Psoas muscle (tissue), 8 donors: ENCODE data around the gene KCTD2. TPM values are rescaled to one million over a fixed set of nuclear protein-coding genes. Genes with fewer than 3 reads are reported as not detected.
A peak's percentile ranks its signal among the peaks of the same experiment; 100 is the strongest.

Experiments used
- ATAC-seq, 4 donors: fragments of 200-7000 bp; cut with Tn5 transposase; one replicate each; pipeline ENCODE4 v1.9.1; 2020; ENCODE audit warnings: moderate library complexity in 3 of 4, mild to moderate bottlenecking in 2 of 4
- DNase-seq, 2 donors: peaks; one replicate each; pipeline ENCODE4 v3.0.0-alpha.2; 2020
- H3K27ac ChIP-seq: fragments of 200-600 bp; one replicate; pipeline ENCODE4 v1.8.0; 2022
- H3K27me3 ChIP-seq, 3 donors: fragments of 200-600 bp in 1 of 3; one replicate each; pipeline versions ENCODE4 v1.6.1 to v1.8.0; 2013 to 2022; ENCODE audit warnings: low read length in 2 of 3, mild to moderate bottlenecking in 2 of 3, moderate library complexity in 1 of 3; ENCODE audit not compliant: insufficient read depth in 3 of 3
- H3K36me3 ChIP-seq, 2 donors: fragments of 200-600 bp in 1 of 2; one replicate each; pipeline versions ENCODE4 v1.6.1 to v1.8.0; 2013 to 2022; ENCODE audit warnings: low read depth in 1 of 2, mild to moderate bottlenecking in 1 of 2, moderate library complexity in 1 of 2; ENCODE audit not compliant: insufficient read depth in 1 of 2
- H3K4me1 ChIP-seq: fragments of 200-600 bp; one replicate; pipeline ENCODE4 v1.8.0; 2022
- H3K4me3 ChIP-seq: fragments of 200-600 bp; one replicate; pipeline ENCODE4 v1.8.0; 2022; ENCODE audit warnings: mild to moderate bottlenecking
- H3K9me3 ChIP-seq: fragments of 200-600 bp; one replicate; pipeline ENCODE4 v1.8.0; 2022
- WGBS, 3 donors: extraction: QIAGEN DNeasy Blood & Tissue Kit; methylation state at CpG; one replicate each; pipeline versions ENCODE4 v1.1.6 to v1.1.7; 2013; 5-methylcytosine and 5-hydroxymethylcytosine counted together
- intact Hi-C, 2 donors: fragments of 100-400 bp; cut with DNase I; formaldehyde crosslinking; loops; one replicate each; pipeline versions ENCODE4 v1.11.0 to v1.14.2; 2022
- polyA plus RNA-seq, 3 donors: library from polyadenylated mRNA; stranded (reverse); fragments of 200-250 nt; gene quantifications; one replicate each; pipeline ENCODE4 v1.2.3, GENCODE V29; 2013
- total RNA-seq, 4 donors: library from RNA; stranded (reverse); fragmentation: NEBNext Ultra II Directional in 2 of 4; extraction: Animal tissue kit (Norgen Biotek cat#: 25700) in 2 of 4; gene quantifications; one replicate each; pipeline versions ENCODE4 v1.2.1 to v1.2.4, GENCODE V29; 2021 to 2023
- TF ChIP-seq, protein P1 (sequence below): fragments of 200-600 bp; IDR thresholded peaks from one replicate; pipeline ENCODE4 v1.8.0; 2022; ENCODE audit warnings: antibody characterized with exemption
- donor health status: healthy with polysubstance abuse.
- donor health status: DM: no; HTN: no; CAD: no; lungs with moderate emphysema.
- donor health status: Bipolar disorder and iron deficiency.
- donor health status: healthy.
- donor health status: DM: yes; HTN: yes; CAD: no.
- donor health status: DM: no; HTN: no; CAD: no.
- donor health status: DM: no; HTN: no; CAD: no.
- donor health status: DM: yes; HTN: yes; CAD: no.

The KCTD2 gene
- total and polyA plus RNA-seq, 7 donors, result 26.9 to 71.2 (median 34.5) TPM

GRCh38 chr17:75049706-75050105, 2.7 kb downstream of the KCTD2 start:
- peaks cover 7 to 57% of the 10 kb centered on the region in 2 donors for H3K36me3 ChIP-seq
- DNase-seq (no peak), ATAC-seq (no peak)
- intact Hi-C loops, result loop anchor here in 1 of 2 donors (5.0 kb wide), 1 partner anchor 153 kb away; no protein-coding TSS in a partner anchor
- no peaks in the 10 kb centered on the region for H3K27me3 ChIP-seq
- peaks cover 21% of the 10 kb centered on the region for H3K4me1 ChIP-seq
- no peak overlapping the region for H3K27ac ChIP-seq
- H3K4me3 ChIP-seq, result no peak overlapping the region
- TF ChIP-seq, protein P1, sequence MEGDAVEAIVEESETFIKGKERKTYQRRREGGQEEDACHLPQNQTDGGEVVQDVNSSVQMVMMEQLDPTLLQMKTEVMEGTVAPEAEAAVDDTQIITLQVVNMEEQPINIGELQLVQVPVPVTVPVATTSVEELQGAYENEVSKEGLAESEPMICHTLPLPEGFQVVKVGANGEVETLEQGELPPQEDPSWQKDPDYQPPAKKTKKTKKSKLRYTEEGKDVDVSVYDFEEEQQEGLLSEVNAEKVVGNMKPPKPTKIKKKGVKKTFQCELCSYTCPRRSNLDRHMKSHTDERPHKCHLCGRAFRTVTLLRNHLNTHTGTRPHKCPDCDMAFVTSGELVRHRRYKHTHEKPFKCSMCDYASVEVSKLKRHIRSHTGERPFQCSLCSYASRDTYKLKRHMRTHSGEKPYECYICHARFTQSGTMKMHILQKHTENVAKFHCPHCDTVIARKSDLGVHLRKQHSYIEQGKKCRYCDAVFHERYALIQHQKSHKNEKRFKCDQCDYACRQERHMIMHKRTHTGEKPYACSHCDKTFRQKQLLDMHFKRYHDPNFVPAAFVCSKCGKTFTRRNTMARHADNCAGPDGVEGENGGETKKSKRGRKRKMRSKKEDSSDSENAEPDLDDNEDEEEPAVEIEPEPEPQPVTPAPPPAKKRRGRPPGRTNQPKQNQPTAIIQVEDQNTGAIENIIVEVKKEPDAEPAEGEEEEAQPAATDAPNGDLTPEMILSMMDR, result no peak
- H3K9me3 ChIP-seq, result no peaks in the 10 kb centered on the region

- Histone ChIP-seq H3K36me3 (peaks cover 7 to 78% of the 10 kb centered on the region in 2 donors), H3K27ac (no peak overlapping the region), H3K27me3 (no peaks in the 10 kb centered on the region), H3K9me3 (no peaks in the 10 kb centered on the region), H3K4me3 (no peak overlapping the region), H3K4me1 (peaks cover 13% of the 10 kb centered on the region)
- intact Hi-C loops, result no loop called here
- ATAC-seq, result no peak
- TF ChIP-seq, protein P1, result no peak
- DNase-seq, result no peak
- 71 to 89% (median 80%) methylated on average over 2 of the region's 2 CpGs for WGBS, 3 donors
These were observed 4.9 kb downstream of the KCTD2 start for GRCh38 chr17:75051941-75052340.

DNA sequence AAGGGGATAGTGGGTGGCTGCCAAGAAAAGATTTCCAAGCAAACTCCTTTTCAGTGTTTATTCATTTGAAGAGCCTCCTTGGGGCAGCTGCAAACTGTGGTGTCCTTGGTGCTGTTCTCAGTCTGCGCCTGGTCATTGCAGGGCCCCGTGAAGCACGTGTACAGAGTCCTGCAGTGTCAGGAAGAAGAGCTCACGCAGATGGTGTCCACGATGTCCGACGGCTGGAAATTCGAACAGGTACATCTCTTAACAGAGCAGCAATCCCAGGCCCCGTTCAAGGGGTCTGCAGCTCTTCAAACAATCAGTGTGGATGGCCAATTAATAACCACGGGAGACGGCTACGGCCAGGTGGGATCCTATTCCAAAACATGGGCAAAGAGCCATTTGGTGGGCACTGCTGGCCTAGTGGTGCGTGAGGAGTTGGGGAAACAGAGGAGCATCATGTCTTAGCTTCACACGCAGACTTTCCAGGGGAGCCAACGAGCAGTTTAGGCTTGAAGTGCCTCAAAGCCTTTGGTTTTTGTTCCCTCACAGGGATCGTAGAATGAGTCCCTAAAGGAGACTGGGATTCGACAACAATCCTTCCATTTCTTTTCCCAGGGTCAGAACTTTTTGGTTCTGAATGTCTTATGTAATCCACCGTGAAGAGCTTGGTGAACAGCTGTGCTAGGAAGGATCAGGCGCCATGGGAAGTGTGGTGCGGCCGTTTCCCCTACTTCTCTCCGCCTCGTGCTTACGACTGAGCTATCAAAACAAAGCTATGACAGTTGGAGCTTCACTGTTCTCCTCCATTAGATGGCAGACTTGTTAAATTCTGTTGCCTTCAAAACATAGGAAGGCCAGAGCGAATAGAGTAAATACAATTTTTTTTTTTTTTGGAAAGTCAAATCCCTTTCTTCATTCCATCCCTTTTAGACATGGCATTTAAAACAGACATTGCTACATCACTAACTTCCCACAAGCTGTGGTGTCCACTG, 12.6 kb downstream of the KCTD2 start:
- H3K27me3 ChIP-seq, result no peaks in the 10 kb centered on the region
- DNase-seq (no peak), ATAC-seq (peak; percentile 80 to 91 (median 86))
- H3K4me3 ChIP-seq, result peak overlapping the region; percentile 3
- no peaks in the 10 kb centered on the region for H3K9me3 ChIP-seq
- peak overlapping the region; percentile 81 for H3K27ac ChIP-seq
- H3K36me3 ChIP-seq, result peaks cover 3 to 65% of the 10 kb centered on the region in 2 donors
- TF ChIP-seq, protein P1, result peak; percentile 45
- intact Hi-C loops, result no loop called here
- peaks cover 10% of the 10 kb centered on the region for H3K4me1 ChIP-seq
- 32 to 46% (median 37%) methylated on average over 25 of the region's 25 CpGs for WGBS, 3 donors

DNA sequence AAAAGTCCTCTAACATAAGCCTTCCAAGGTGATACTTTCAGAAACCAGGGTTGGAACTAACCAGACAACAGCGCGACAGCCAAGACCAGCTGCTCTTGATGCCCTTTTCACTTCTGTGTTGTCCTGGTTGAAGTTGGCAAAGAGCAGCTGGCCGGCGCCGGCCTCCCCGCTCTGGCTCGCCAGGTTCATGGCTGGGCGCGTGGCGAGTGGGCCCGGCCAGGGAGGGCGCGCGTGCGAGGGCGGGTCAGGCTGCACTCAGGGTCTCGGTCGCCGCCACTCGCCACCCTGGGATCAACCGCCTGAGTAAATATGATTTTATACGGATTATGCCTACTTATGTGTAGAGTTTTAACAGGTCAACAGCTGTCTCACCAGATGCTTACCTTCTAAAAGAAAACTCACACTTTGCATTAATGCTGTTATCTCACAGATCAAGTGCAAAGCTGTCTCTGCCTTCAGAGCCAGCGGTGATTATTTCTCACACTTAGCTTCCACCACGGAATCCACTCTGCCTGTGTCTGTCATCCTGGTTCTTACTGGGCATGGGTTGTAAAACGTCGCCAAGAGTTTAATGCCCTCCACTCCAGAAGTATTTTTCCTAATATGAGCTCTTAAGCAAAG, 13.5 kb downstream of the KCTD2 start:
- peak; percentile 55 to 81 for DNase-seq
- WGBS, 3 donors, result 40 to 59% (median 42%) methylated on average over 26 of the region's 26 CpGs

More for the DNA sequence above, 13.5 kb downstream of the KCTD2 start:
- peak; percentile 81 to 94 (median 92) for ATAC-seq
- Histone ChIP-seq H3K9me3 (no peaks in the 10 kb centered on the region), H3K27ac (peak overlapping the region; percentile 81), H3K4me3 (no peak overlapping the region), H3K27me3 (no peaks in the 10 kb centered on the region), H3K4me1 (peaks cover 10% of the 10 kb centered on the region), H3K36me3 (peaks cover 3 to 65% of the 10 kb centered on the region in 2 donors)
- intact Hi-C loops, result no loop called here
- TF ChIP-seq, protein P1, result no peak
